Vagina (tissue), 2 donors: Measurements from ENCODE around the gene PTPRG.

Experiments
- POLR2A ChIP-seq, 2 donors: fragments of 450-650 bp; IDR thresholded peaks; one replicate each; pipeline ENCODE4 v1.6.1; 2017; ENCODE audit warnings: antibody characterized with exemption in 2 of 2, mild to moderate bottlenecking in 2 of 2, moderate library complexity in 2 of 2
- POLR2AphosphoS5 ChIP-seq, 2 donors: sonication (generic); formaldehyde crosslinking; IDR thresholded peaks; one replicate each; pipeline ENCODE4 v1.9.0; 2017; ENCODE audit warnings: antibody characterized with exemption in 2 of 2, mild to moderate bottlenecking in 2 of 2, low read depth in 1 of 2; ENCODE audit not compliant: insufficient read depth in 1 of 2
- TF ChIP-seq, protein P1 (sequence below), 3 experiments: fragments of 450-650 bp in 2 of 3; fragments of 200-600 bp in 1 of 3; sonication (generic) in 1 of 3; IDR thresholded peaks; one replicate each; pipeline ENCODE4 v1.5.1; 2017 to 2019; ENCODE audit warnings: antibody characterized with exemption in 3 of 3, mild to moderate bottlenecking in 2 of 3, moderate library complexity in 2 of 3

DNA sequence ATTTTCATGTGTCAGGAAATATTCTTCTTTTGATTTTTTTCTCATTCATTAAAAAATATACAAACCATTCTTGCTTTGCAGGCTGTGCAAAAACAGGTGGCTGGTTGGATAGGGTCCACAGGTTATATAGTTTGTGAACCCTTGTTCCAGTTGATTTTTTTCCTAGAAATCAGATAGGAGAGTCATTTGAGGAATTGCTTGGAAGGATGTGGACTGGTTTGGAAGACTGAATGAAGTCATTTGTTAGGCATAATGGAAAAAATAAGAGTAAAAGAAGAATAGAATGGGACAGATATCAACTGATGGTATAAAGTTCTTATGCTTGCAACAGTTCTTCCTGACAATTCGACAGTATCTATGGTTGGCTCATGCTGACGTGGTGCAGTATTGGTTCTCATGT, 189.4 kb downstream of the PTPRG start:
- TF ChIP-seq POLR2A (IDR thresholded peaks at IDR 0.05): no peak
- TF ChIP-seq, protein P1, sequence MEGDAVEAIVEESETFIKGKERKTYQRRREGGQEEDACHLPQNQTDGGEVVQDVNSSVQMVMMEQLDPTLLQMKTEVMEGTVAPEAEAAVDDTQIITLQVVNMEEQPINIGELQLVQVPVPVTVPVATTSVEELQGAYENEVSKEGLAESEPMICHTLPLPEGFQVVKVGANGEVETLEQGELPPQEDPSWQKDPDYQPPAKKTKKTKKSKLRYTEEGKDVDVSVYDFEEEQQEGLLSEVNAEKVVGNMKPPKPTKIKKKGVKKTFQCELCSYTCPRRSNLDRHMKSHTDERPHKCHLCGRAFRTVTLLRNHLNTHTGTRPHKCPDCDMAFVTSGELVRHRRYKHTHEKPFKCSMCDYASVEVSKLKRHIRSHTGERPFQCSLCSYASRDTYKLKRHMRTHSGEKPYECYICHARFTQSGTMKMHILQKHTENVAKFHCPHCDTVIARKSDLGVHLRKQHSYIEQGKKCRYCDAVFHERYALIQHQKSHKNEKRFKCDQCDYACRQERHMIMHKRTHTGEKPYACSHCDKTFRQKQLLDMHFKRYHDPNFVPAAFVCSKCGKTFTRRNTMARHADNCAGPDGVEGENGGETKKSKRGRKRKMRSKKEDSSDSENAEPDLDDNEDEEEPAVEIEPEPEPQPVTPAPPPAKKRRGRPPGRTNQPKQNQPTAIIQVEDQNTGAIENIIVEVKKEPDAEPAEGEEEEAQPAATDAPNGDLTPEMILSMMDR (IDR thresholded peaks at IDR 0.05): no peak
- no peak for TF ChIP-seq POLR2AphosphoS5 (IDR thresholded peaks at IDR 0.05; ENCODE audit: insufficient read depth in 1 of 2, low read depth in 1 of 2)
